NT2/D1 (cell line): ENCODE measurements around the gene ADCY10.

Source experiments
- SUZ12 ChIP-seq: IDR thresholded peaks from 2 replicates; pipeline ENCODE4 v1.6.1; 2011; ENCODE audit not compliant: insufficient read length, insufficient read depth; ENCODE audit errors: extremely low read depth
- YY1 ChIP-seq: IDR thresholded peaks from 2 replicates; pipeline ENCODE4 v1.6.1; 2011; ENCODE audit not compliant: insufficient read length, insufficient read depth
- ZNF274 ChIP-seq: IDR thresholded peaks from 2 replicates; pipeline ENCODE4 v1.6.1; 2011; ENCODE audit warnings: mild to moderate bottlenecking, low read depth, low read length

DNA sequence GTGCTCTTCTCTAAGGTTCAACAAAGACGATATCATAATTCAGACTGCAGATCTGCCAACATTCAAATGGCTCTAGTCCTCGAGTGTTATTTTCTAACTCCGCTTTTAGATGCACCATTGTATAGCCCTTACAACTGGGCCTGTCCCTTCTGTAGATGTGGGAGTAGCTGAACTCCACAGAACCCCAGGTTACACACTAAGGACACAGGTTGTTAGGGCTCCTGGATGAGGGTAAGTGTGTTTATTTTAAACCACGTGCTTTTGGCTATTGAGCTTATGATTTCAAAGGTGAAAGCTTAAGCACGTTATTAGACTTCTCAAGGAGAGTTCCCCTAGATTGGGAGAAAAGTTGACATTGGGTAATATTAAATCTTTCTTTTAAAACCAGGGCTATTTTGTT lies 127.4 kb downstream of the ADCY10 start:
- no peak for TF ChIP-seq ZNF274
- no peak for TF ChIP-seq YY1
- no peak for TF ChIP-seq SUZ12
